A673 (cell line): ENCODE results near the gene IL17A.

Source experiments
- EZH2 ChIP-seq: fragments of 200-600 bp; sonication (generic); IDR thresholded peaks from 2 replicates; pipeline ENCODE4 v1.6.1; 2017; ENCODE audit warnings: borderline replicate concordance, low read depth, mild to moderate bottlenecking, mixed read lengths, antibody characterized with exemption, low read length; ENCODE audit not compliant: poor library complexity, severe bottlenecking
- TF ChIP-seq, protein P1 (sequence below): fragments of 300-800, 200-600 bp; sonication (generic); conservative IDR thresholded peaks from 2 replicates; pipeline ENCODE4 v1.5.1; 2017; ENCODE audit warnings: low read depth, mild to moderate bottlenecking, antibody characterized with exemption, low read length, moderate library complexity, mixed read lengths

DNA sequence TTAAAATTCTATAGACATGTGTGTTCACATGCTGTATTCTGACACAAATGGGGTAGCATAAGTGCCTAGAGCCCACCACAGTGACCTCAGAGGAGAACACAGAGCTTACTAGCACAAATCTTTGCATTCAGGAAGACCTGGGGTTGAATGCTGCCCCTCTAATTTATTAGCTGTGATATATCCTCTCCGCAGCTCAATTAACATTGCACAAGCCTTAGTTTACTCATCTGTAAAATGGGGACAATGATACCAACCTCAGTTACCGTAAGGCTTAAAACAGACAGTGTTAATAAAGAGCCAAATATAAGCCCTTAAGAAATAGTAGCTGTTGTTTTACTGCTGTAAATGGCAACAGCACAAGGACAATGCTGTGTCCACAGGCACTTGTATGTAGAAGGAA, 36.2 kb upstream of the IL17A start:
- TF ChIP-seq, protein P1, sequence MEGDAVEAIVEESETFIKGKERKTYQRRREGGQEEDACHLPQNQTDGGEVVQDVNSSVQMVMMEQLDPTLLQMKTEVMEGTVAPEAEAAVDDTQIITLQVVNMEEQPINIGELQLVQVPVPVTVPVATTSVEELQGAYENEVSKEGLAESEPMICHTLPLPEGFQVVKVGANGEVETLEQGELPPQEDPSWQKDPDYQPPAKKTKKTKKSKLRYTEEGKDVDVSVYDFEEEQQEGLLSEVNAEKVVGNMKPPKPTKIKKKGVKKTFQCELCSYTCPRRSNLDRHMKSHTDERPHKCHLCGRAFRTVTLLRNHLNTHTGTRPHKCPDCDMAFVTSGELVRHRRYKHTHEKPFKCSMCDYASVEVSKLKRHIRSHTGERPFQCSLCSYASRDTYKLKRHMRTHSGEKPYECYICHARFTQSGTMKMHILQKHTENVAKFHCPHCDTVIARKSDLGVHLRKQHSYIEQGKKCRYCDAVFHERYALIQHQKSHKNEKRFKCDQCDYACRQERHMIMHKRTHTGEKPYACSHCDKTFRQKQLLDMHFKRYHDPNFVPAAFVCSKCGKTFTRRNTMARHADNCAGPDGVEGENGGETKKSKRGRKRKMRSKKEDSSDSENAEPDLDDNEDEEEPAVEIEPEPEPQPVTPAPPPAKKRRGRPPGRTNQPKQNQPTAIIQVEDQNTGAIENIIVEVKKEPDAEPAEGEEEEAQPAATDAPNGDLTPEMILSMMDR: no peak
- TF ChIP-seq EZH2: no peak
